Measurements from ENCODE around the gene CA10.

CA10 gene

DNA sequence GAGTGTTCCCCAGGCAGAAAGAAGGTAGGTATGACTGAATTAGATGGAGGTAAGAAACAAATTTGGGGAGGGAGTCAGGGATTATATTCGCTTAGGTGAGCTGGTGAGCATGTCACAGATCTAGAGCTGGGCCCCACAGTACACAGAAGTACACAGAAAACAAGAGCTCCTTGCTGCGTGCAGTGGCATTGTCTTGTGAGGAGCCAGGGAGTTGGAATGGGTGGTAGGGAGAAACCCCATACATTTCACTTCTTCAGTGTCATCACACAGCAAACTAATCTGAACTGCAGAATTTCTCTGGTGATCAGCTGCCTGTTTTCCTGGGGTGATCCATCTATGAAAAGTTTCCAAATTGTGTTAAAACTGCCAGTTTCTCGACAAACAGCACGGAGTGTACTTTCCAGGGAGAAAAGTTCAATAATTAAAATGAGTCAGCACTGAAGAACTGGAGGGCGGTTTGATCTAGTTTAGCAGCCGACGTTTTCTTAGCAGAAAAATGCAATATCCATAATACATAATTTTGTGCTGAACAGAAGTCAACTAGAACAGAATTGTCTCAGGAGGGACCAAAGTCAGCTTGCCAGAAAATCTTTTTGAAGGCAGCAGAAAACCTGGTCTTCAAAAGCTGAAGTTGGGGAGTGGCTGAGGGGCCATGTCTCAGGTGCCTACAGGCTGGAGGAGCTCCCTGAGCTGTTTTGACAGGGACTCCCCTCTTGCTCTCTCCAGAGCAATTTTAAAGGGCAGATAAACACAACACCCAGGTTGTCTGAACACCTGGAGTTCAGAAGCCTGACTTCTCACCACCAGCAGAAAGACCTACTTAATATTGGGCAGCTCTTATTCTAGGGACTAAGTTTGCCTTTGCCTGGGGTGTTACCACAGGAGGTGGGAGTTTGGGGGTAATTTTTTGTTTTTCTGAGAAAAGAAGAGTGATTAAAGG is 448.6 kb downstream of the CA10 start:
- no peak for DNase-seq

GRCh38 chr17:51707216-51707615 is 451.3 kb downstream of the CA10 start:
- no peak for DNase-seq

DNA sequence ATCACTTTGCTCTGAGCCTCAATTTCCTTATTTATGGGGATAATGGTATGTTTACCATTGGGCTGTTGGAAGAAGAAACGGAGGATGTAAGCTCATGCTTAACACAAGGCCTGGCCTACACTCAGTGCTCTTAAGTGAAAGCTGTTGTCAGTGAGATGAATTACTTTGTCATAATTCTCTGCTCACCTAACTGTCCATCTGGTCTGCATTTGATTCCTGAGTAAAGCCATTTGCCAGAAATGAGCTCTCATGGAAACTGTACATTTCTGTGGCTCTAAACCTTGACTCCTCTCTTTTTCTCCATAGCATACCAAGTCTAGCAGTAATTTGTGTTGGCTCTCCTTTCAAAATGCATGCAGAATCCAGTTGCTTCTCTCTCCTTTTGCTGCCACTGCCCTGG is 452.4 kb downstream of the CA10 start:
- DNase-seq = no peak

DNA sequence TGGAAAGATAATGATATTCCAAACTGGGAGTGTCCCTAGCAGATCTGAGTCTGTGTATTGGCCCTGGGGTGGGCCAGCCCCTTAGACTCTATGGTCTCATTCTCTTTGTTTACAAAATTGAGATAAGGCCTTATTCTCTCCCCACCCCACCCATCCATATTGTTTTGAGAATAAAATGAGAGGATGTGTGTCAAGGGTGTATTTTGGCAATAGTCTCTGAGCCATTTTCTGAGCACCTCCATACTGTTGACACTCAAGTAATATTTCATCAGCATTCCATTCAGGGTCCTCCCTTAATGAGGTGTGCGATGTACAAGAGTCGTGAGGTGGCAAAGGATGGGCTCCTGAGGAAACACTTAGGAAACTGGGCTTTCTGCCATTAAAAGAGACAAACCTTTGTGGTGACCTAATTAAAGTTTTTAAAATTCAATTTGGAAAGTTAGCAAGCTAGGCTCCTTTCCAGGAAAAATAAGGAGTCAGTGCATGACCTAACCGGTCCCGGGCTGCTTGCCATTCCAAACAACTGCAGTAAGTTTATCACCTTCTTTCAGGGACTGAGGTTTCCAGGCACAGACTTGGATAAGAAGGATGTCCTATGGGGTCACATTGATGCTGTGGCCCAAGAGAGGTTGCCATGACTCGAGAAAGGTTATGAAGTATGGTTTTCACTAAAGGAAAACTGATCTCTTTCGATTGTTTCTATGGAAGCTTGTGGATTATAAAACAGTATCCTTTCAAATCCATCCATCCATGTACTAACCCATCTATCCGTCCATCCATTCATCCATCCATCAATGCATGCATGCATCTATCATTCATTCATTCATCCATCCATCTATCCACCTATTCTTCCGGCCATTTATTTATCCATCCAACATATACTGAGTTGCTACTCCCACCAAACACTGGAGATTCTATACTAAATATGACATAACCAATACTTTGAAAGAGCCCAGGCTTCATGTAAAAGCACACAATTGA is 454.9 kb downstream of the CA10 start:
- peak in 1 of 2 experiments; percentile 52 for DNase-seq

DNA sequence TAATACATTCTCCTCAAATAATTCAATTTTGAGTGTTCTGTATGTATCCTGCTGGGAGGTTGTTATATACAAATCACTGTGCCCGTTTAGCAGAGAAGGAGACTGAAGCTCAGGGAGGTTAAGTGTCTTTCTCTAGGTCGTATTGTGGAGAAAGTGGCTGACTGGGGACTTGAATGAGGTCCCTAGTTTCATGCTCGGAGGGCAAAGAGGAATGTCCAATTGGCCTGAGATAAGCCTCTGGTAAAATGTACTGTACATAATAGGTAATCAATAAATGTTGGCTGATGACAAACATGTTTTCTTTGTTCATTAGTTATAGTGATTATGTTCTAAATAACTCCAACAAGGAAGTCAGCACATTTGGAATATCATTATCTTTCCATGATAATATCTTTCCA is 455.6 kb downstream of the CA10 start:
- DNase-seq = no peak

- DNase-seq = no peak
Observed at GRCh38 chr17:51701501-51701900, 457.0 kb downstream of the CA10 start.

GRCh38 chr17:51700011-51700760 is 458.3 kb downstream of the CA10 start:
- no peak for DNase-seq

DNA sequence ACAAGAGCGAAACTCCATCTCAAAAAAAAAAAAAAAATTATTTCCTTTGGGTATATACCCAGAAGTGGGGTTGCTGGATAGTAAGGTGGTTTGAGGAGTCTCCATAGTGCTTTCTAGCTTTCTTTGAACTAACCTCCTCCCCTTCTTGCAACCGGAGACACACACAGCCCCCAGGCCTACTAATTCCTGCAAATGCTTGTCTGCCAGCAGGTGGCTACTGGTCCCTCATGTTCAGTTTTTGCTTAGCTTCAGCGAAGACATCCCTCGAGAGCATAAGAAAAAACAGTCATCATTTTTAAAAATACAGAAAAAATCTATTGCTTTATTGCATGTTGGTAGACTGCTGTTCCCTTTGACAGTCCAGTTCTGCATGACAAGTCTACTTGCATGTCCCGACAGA is 459.2 kb downstream of the CA10 start:
- no peak for DNase-seq

- DNase-seq = no peak
Observed at GRCh38 chr17:51692917-51693316, 465.6 kb downstream of the CA10 start.

GRCh38 chr17:51687887-51688286 is 470.6 kb downstream of the CA10 start:
- no peak for DNase-seq

GRCh38 chr17:51685287-51685909 is 473.1 kb downstream of the CA10 start:
- no peak for DNase-seq

- no peak for DNase-seq
Observed at GRCh38 chr17:51684214-51684613, 474.3 kb downstream of the CA10 start.

- no peak for DNase-seq
Observed at GRCh38 chr17:51683291-51683690, 475.2 kb downstream of the CA10 start.

GRCh38 chr17:51682115-51682514 is 476.4 kb downstream of the CA10 start:
- DNase-seq = no peak

- no peak for DNase-seq
Observed at GRCh38 chr17:51677875-51678274, 480.6 kb downstream of the CA10 start.

DNA sequence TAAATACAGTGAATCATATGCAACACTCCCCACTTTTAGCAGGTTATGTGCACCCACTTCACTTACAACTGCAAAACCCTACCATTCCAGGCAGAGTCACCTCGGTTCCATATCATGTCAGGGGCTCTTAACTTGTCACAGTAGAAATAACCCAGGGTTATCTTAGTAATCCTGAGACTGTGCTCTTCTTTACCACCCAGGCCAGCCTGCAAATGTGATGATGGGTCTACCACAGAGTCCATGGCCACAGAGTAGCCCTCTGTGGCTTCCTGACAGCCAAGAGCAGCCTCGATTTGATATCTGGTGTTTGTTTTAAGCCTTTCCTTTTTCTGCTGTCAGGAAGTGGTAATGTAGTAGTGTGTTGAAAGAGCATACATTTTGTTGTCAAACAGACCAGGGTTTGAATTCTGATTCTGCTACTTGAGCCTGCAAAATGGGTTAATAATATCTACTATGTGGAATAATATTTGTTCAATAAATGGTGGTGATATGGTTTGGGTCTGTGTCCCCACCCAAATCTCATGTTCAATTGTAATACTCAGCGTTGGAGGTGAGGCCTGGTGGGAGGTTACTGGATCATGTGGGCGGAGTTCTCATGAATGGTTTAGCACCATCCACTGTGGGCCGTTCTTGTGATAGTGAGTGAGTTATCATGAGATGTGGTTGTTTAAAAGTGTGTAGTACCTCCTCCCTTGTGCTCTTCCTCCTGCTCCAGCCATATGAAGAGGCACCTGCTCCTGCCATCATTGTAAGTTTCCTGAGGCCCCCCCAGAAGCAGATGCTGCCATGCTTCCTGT is 481.6 kb downstream of the CA10 start:
- no peak for DNase-seq

DNA sequence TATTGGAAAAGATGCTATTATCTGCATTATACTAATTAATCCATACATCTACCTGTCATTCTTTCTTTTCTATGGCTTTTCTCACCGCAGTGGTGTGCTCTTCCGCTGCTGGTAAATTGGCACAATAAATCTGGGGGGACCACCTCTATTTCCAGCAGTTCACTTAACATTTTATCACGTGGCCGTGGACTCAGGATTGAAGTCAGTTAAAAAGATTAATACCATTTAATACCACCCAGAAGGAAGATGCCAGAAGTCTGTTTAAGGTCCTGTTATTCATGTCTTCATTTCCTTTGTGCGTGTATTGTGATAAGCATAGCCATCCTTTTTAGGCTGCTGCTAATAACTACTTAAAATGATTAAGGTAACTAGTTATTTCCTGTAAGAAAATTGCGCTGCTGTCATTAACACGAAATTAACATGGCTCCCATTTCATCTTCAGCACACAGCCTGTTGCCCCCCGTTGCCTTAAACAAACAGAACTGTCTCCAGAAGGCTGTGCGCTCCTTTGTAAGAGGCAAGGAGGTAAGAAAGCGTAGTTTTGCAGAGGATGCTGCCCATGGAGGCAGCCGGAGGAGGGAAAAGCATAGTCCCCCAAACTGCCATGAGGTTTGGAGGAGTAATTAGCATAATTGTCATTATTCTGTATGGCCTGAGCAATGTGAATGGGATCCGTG is 483.8 kb downstream of the CA10 start:
- no peak for DNase-seq

GRCh38 chr17:51673070-51673469 is 485.4 kb downstream of the CA10 start:
- DNase-seq = no peak

GRCh38 chr17:51672065-51672464 is 486.4 kb downstream of the CA10 start:
- peak in 1 of 2 experiments; percentile 24 for DNase-seq

DNA sequence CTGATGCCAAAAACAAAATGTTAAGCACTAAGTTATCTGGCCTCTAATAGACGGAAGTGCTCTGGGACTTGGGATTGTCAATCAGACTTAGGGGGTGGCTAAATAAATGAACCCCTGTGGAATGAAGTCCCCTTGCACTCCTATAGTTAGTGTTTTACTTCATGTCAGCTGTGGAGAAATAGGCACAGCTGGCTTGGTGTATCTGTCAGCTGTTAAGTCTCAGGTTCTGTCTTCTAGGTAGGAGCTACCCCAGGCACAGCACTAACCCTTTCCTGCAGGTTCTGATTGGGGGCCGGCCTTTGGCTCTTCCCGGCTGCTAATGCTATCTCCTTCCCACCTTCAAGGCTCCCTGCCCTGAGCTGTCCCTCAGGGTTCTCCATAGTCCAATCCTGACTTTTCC is 487.6 kb downstream of the CA10 start:
- no peak for DNase-seq

- DNase-seq = no peak
Observed at GRCh38 chr17:51668963-51669246, 489.6 kb downstream of the CA10 start.

All from NCI-H446 (cell line).